HepG2 (cell line): Measurements from ENCODE around the gene ELP4. TPM values are rescaled to one million over a fixed set of nuclear protein-coding genes. Genes with fewer than 3 reads are reported as not detected.

Source experiments
- ATAC-seq: fragments of 200-7000 bp; cut with Tn5 transposase; 3 replicates; pipeline ENCODE4 v1.9.1; 2020; ENCODE audit warnings: mild to moderate bottlenecking, moderate library complexity
- Bru-seq: library from RNA; stranded (reverse); fragments of 400-500 nt; gene quantifications from one replicate; lab custom pipeline; 2021; lab: Mats Ljungman, UMichigan
- BruChase-seq, 2 experiments: library from RNA; stranded (reverse); fragments of 400-500 nt; gene quantifications; one replicate each; lab custom pipeline; 2021; lab: Mats Ljungman, UMichigan
- BruUV-seq: library from RNA; stranded (reverse); fragments of 400-500 nt; replicated peaks from 2 replicates; lab custom pipeline; 2021; lab: Mats Ljungman, UMichigan
- CTCF ChIA-PET: fragments of 300-600 bp; formaldehyde crosslinking; extraction: SDS; loops from one replicate; lab custom pipeline; 2021; ENCODE audit warnings: low total read pairs, inconsistent platforms, low intra/inter-chr PET ratio; lab: Yijun Ruan, JAX
- POLR2A ChIA-PET: fragments of 350-600 bp; sonication (Branson Sonifier 250); formaldehyde crosslinking; loops from one replicate; lab custom pipeline; 2020; ENCODE audit warnings: antibody characterized with exemption, inconsistent platforms; lab: Yijun Ruan, JAX
- DNase-seq: peaks from one replicate; pipeline ENCODE4 v3.0.0-alpha.2; 2015; ENCODE audit warnings: low spot score
- FAIRE-seq: peaks from 3 replicates; lab custom pipeline; 2011; peaks lifted over from hg19 to GRCh38; lab: Jason Lieb, UNC
- H2AFZ ChIP-seq: one replicate; pipeline ENCODE4 v1.6.1; 2011; ENCODE audit warnings: low read length, inconsistent platforms
- H3K27ac ChIP-seq: fragments of 300-600 bp; 3 replicates; pipeline ENCODE4 v1.8.0; 2011; ENCODE audit warnings: mixed run types, mild to moderate bottlenecking, mixed read lengths, low read length, inconsistent platforms; ENCODE audit not compliant: insufficient read depth; ENCODE audit errors: extremely low read length
- H3K27me3 ChIP-seq, 2 experiments: fragments of 200-600 bp in 1 of 2; 2 replicates in 1 of 2; 3 replicates in 1 of 2; pipeline versions ENCODE4 v1.6.0 to v1.8.0; 2011; ENCODE audit warnings: low read length in 2 of 2, mild to moderate bottlenecking in 2 of 2, moderate library complexity in 2 of 2, inconsistent platforms in 1 of 2; ENCODE audit not compliant: insufficient read depth in 2 of 2, control insufficient read depth in 1 of 2
- H3K36me3 ChIP-seq, 2 experiments: fragments of 200-600 bp in 1 of 2; replicated peaks in 1 of 2; 2 replicates in 1 of 2; 3 replicates in 1 of 2; pipeline versions ENCODE4 v1.5.1 to v1.8.0; 2011; ENCODE audit warnings: low read length in 2 of 2, inconsistent platforms in 1 of 2; ENCODE audit not compliant: insufficient read depth in 2 of 2, control insufficient read depth in 1 of 2
- H3K4me1 ChIP-seq: 2 replicates; pipeline ENCODE4 v1.5.1; 2012; ENCODE audit warnings: low read length, inconsistent platforms; ENCODE audit not compliant: insufficient read depth
- H3K4me2 ChIP-seq: 2 replicates; pipeline ENCODE4 v1.6.0; 2011; ENCODE audit warnings: low read depth, low read length, inconsistent platforms
- H3K4me3 ChIP-seq, 3 experiments: fragments of 200-600 bp in 1 of 3; sonication (generic), shearing (Covaris generic) in 1 of 3; replicated peaks in 1 of 3; 2 replicates each; pipeline ENCODE4 v1.5.1; 2011 to 2016; ENCODE audit warnings: low read length in 3 of 3, inconsistent platforms in 2 of 3, low read depth in 2 of 3, mild to moderate bottlenecking in 2 of 3, control low read depth in 1 of 3, mixed read lengths in 1 of 3; ENCODE audit not compliant: insufficient read depth in 1 of 3
- H3K79me2 ChIP-seq: one replicate; pipeline ENCODE4 v1.6.1; 2011; ENCODE audit warnings: low read length, inconsistent platforms; ENCODE audit not compliant: insufficient read depth
- H3K9ac ChIP-seq: 2 replicates; pipeline ENCODE4 v1.6.0; 2011; ENCODE audit warnings: mild to moderate bottlenecking, low read depth, low read length, inconsistent platforms; ENCODE audit not compliant: insufficient read depth
- H3K9me3 ChIP-seq: 2 replicates; pipeline ENCODE4 v1.5.1; 2012; ENCODE audit warnings: mild to moderate bottlenecking, low read length
- H4K20me1 ChIP-seq: 2 replicates; pipeline ENCODE4 v1.6.0; 2011; ENCODE audit warnings: inconsistent platforms, mild to moderate bottlenecking, low read length, moderate library complexity; ENCODE audit not compliant: insufficient read depth
- ERF ChIP-seq: IDR thresholded peaks from 2 replicates; pipeline ENCODE4 v1.6.1; 2018; ENCODE audit warnings: missing biosample characterization, missing genetic modification reagents
- FOXA3 ChIP-seq: IDR thresholded peaks from 2 replicates; pipeline ENCODE4 v1.6.1; 2016; ENCODE audit warnings: missing genetic modification reagents, missing compliant biosample characterization
- HNF4A ChIP-seq: sonication (generic); formaldehyde crosslinking; IDR thresholded peaks from 2 replicates; pipeline ENCODE4 v1.4.0; 2020; ENCODE audit warnings: missing genetic modification reagents
- MXD1 ChIP-seq: sonication (generic); formaldehyde crosslinking; IDR thresholded peaks from 2 replicates; pipeline ENCODE4 v1.4.0; 2020; ENCODE audit warnings: mild to moderate bottlenecking, missing genetic modification reagents
- MXD3 ChIP-seq: IDR thresholded peaks from 2 replicates; pipeline ENCODE4 v1.6.1; 2016; ENCODE audit warnings: mild to moderate bottlenecking, missing biosample characterization, missing genetic modification reagents
- ZBTB3 ChIP-seq: sonication (generic); formaldehyde crosslinking; IDR thresholded peaks from 2 replicates; pipeline ENCODE4 v1.4.0; 2020; ENCODE audit warnings: low read depth, mild to moderate bottlenecking, moderate library complexity, missing genetic modification reagents, borderline replicate concordance
- ZMAT3 ChIP-seq: sonication (generic); formaldehyde crosslinking; conservative IDR thresholded peaks from 2 replicates; pipeline ENCODE4 v1.7.0; 2021; ENCODE audit warnings: missing genetic modification reagents
- ZNF280D ChIP-seq: sonication (generic); formaldehyde crosslinking; IDR thresholded peaks from 2 replicates; pipeline ENCODE4 v1.5.1; 2020; ENCODE audit warnings: mild to moderate bottlenecking, missing genetic modification reagents
- ZNF556 ChIP-seq: sonication (generic); formaldehyde crosslinking; IDR thresholded peaks from 2 replicates; pipeline ENCODE4 v1.4.0; 2020; ENCODE audit warnings: mild to moderate bottlenecking, missing genetic modification reagents, borderline replicate concordance
- ZSCAN12 ChIP-seq: sonication (generic); formaldehyde crosslinking; IDR thresholded peaks from 2 replicates; pipeline ENCODE4 v1.9.0; 2021; ENCODE audit warnings: mild to moderate bottlenecking, missing genetic modification reagents
- WGBS: methylation state at CpG from one replicate; pipeline ENCODE4 v1.1.6; 2017; ENCODE audit warnings: low lambda C conversion rate; 5-methylcytosine and 5-hydroxymethylcytosine counted together
- in situ Hi-C: cut with HindIII; loops from 2 replicates; pipeline ENCODE4 v1.10.0; 2017; ENCODE audit warnings: low pct_unique_long_range_greater_than_20kb; ENCODE audit not compliant: extremely low pct_ligation_motif_present
- intact Hi-C: fragments of 100-400 bp; cut with micrococcal nuclease; formaldehyde crosslinking; loops from one replicate; pipeline ENCODE4 v1.10.0; 2022; ENCODE audit not compliant: unreplicated experiment
- long read RNA-seq, 2 experiments: library from RNA in 1 of 2; library from polyadenylated mRNA in 1 of 2; stranded (forward) in 1 of 2; unstranded in 1 of 2; transcript quantifications; one replicate each; pipeline ENCODE4 v2.0.0, GENCODE V29; 2019 to 2022
- polyA minus RNA-seq, 3 experiments: library from RNA; depleted of rRNA, polyadenylated mRNA; stranded (reverse); fragments of >200 nt; gene quantifications; 2 replicates each; pipeline ENCODE4 v1.2.3, GENCODE V29; 2011; ENCODE audit warnings: low replicate concordance in 1 of 3
- polyA plus RNA-seq, 8 experiments: library from polyadenylated mRNA; depleted of rRNA in 3 of 8; stranded (reverse) in 7 of 8; unstranded in 1 of 8; fragments of >200 nt; fragmentation: Illumina TruSeq in 4 of 8; extraction: Trizol in 4 of 8; gene quantifications; 2 replicates each; pipeline versions ENCODE4 v1.2.1 to v1.2.3, GENCODE V29; 2011 to 2016; ENCODE audit warnings: low read depth in 4 of 8, missing spikeins in 1 of 8, mixed read lengths in 1 of 8; ENCODE audit not compliant: insufficient read depth in 1 of 8
- total RNA-seq, 5 experiments: library from RNA; depleted of rRNA; stranded (reverse); fragments of >200 nt; fragmentation: Illumina TruSeq; extraction: Trizol; gene quantifications; 2 replicates each; pipeline ENCODE4 v1.2.3, GENCODE V29; 2016; ENCODE audit warnings: low read depth in 1 of 5

The ELP4 gene
- 19.1 and 23.1 TPM in 2 replicates for total RNA-seq (2016; rRNA removed; fragmentation: Illumina TruSeq; extraction: Trizol)
- total RNA-seq (2016; cell fraction: cytosol; rRNA removed; fragmentation: Illumina TruSeq; extraction: Trizol; ENCODE audit: low read depth) = 3.9 and 5.7 TPM in 2 replicates
- 17.1 and 19.0 TPM in 2 replicates for total RNA-seq (2016; cell fraction: insoluble cytoplasmic fraction; rRNA removed; fragmentation: Illumina TruSeq; extraction: Trizol)
- total RNA-seq (2016; cell fraction: membrane; rRNA removed; fragmentation: Illumina TruSeq; extraction: Trizol) = 8.0 and 9.1 TPM in 2 replicates
- 31.1 and 33.6 TPM in 2 replicates for total RNA-seq (2016; cell fraction: nucleus; rRNA removed; fragmentation: Illumina TruSeq; extraction: Trizol)
- polyA plus RNA-seq (2011; rRNA removed) = 10.8 and 12.8 TPM in 2 replicates
- polyA plus RNA-seq (2011; cell fraction: cytosol; rRNA removed) = 7.0 and 7.4 TPM in 2 replicates
- 3.7 and 3.8 TPM in 2 replicates for polyA plus RNA-seq (2011; cell fraction: nucleus; rRNA removed)
- 6.9 and 11.8 TPM in 2 replicates for polyA plus RNA-seq (2012)
- 4.8 TPM in 2 replicates for polyA plus RNA-seq (2016; cell fraction: cytosol; fragmentation: Illumina TruSeq; extraction: Trizol; ENCODE audit: low read depth)
- polyA plus RNA-seq (2016; cell fraction: insoluble cytoplasmic fraction; fragmentation: Illumina TruSeq; extraction: Trizol; ENCODE audit: low read depth) = 24.0 and 26.4 TPM in 2 replicates
- polyA plus RNA-seq (2016; cell fraction: membrane; fragmentation: Illumina TruSeq; extraction: Trizol; ENCODE audit: low read depth) = 7.8 and 9.4 TPM in 2 replicates
- 10.4 and 10.7 TPM in 2 replicates for polyA plus RNA-seq (2016; cell fraction: nucleus; fragmentation: Illumina TruSeq; extraction: Trizol; ENCODE audit: insufficient read depth, low read depth)
- polyA minus RNA-seq (2011; rRNA and poly(A)+ RNA removed; ENCODE audit: low replicate concordance) = 12.8 and 23.6 TPM in 2 replicates
- polyA minus RNA-seq (2011; cell fraction: cytosol; rRNA and poly(A)+ RNA removed) = 7.4 and 8.1 TPM in 2 replicates
- 78.1 and 97.2 TPM in 2 replicates for polyA minus RNA-seq (2011; cell fraction: nucleus; rRNA and poly(A)+ RNA removed)
- Bru-seq, nascent RNA = percentile 52 among the genes with signal in this experiment
- percentile 41 among the genes with signal in this experiment for BruChase-seq, experiment 1, labeled RNA remaining after a 6-hour chase
- BruChase-seq, experiment 2, labeled RNA remaining after a 2-hour chase = percentile 51 among the genes with signal in this experiment
- long read RNA-seq, experiment 1, full-length matches to known transcripts = 10 of 11 reads
- long read RNA-seq, experiment 1, partial matches to known transcripts = 1 of 11 reads
- long read RNA-seq, experiment 1, other reads (novel, unspliced or antisense) = 0 of 11 reads
- long read RNA-seq, experiment 2, partial matches to known transcripts = 1 of 15 reads
- long read RNA-seq, experiment 2, other reads (novel, unspliced or antisense) = 14 of 15 reads

GRCh38 chr11:31509429-31510345 is at the start of gene ELP4, which contains the start of gene IMMP1L:
TSS of gene ELP4 (plus strand) at chr11:31509767. CDS start at chr11:31509785, 18 bp downstream.
TSS of gene IMMP1L (minus strand) at chr11:31509622. CDS start at chr11:31463276, 46,346 bp downstream.
- intact Hi-C loops (loop anchor here (10.0 kb wide), 1 partner anchor 305 kb away; the partner anchor contains the start of gene PAX6), in situ Hi-C loops (no loop called here)
- no peaks in the 10 kb centered on the region; a peak in 1 of 5 replicates for H3K27me3 ChIP-seq
- H4K20me1 ChIP-seq = no peaks in the 10 kb centered on the region
- H3K36me3 ChIP-seq = peaks cover 0 to 5% of the 10 kb centered on the region in 2 experiments; a peak in 1 of 5 replicates
- peak within 1 kb of the TSS; percentile 83 for H3K9ac ChIP-seq
- H3K79me2 ChIP-seq = peaks cover 67% of the 10 kb centered on the region
- WGBS = under 1% methylated on average over 17 of the region's 47 CpGs
- H3K4me3 ChIP-seq = peak within 1 kb of the TSS; percentile 68 to 92 (median 86)
- DNase-seq = peak; percentile 97
- ChIA-PET POLR2A (no interaction called here), CTCF (no interaction called here)
- H3K27ac ChIP-seq = peak within 1 kb of the TSS; percentile 89
- peaks cover 42% of the 10 kb centered on the region for H3K4me1 ChIP-seq
- H3K4me2 ChIP-seq = peak within 1 kb of the TSS; percentile 90
- FAIRE-seq = peak; percentile 58
- BruUV-seq = TSS peak; percentile 82
- no peaks in the 10 kb centered on the region for H3K9me3 ChIP-seq
- H2AFZ ChIP-seq = peak within 1 kb of the TSS; percentile 52
- ATAC-seq = peak; percentile 99
- TF ChIP-seq FOXA3 (CRISPR knock-in tag) (peak; percentile 31; the same call in 1 of the 2 replicates), MXD1 (CRISPR knock-in tag) (peak; percentile 75; the same call in 1 of the 2 replicates), ZSCAN12 (CRISPR knock-in tag) (no peak), ERF (CRISPR knock-in tag) (no peak), ZBTB3 (no peak), ZMAT3 (0 out of 2 replicates have a peak, but pooled peaks have one; percentile 8), ZNF556 (CRISPR knock-in tag) (peak; percentile 12; the same call in 1 of the 2 replicates), MXD3 (peak; percentile 60; the same call in 1 of the 2 replicates), HNF4A (no peak), ZNF280D (CRISPR knock-in tag) (peak; percentile 63; the same call in 1 of the 2 replicates)
